BJ (cell line): Measurements from ENCODE around the gene PLCXD1. TPM values are rescaled to one million over a fixed set of nuclear protein-coding genes. Genes with fewer than 3 reads are reported as not detected.
A peak's percentile ranks its signal among the peaks of the same experiment; 100 is the strongest.
"Not testable (repeated sequence)": the region's sequence is repeated elsewhere in the genome, so short reads cannot be mapped to it uniquely, and the experiment has no call there.

Experiments used
- CTCF ChIA-PET: fragments of 350-600 bp; formaldehyde crosslinking; extraction: SDS; loops from one replicate; lab custom pipeline; 2021; ENCODE audit warnings: antibody characterized with exemption, inconsistent platforms; lab: Yijun Ruan, JAX
- POLR2A ChIA-PET: fragments of 300-600 bp; sonication (Branson Sonifier 250); formaldehyde crosslinking; extraction: SDS; loops from one replicate; lab custom pipeline; 2021; ENCODE audit warnings: antibody characterized with exemption; lab: Charles Lee
- DNase-seq: peaks from one replicate; pipeline ENCODE4 v3.0.0-alpha.2; 2011; ENCODE audit warnings: low read depth
- H3K27me3 ChIP-seq: 2 replicates; pipeline ENCODE4 v1.6.0; 2011; ENCODE audit warnings: low read length; ENCODE audit not compliant: control insufficient read depth, insufficient read depth
- H3K36me3 ChIP-seq: 2 replicates; pipeline ENCODE4 v1.5.1; 2011; ENCODE audit warnings: low read length; ENCODE audit not compliant: control insufficient read depth, insufficient read depth
- H3K4me3 ChIP-seq: 2 replicates; pipeline ENCODE4 v1.5.1; 2011; ENCODE audit warnings: low read depth, mild to moderate bottlenecking, control low read depth, low read length
- polyA plus RNA-seq: library from polyadenylated mRNA; depleted of rRNA; stranded (reverse); fragments of >200 nt; gene quantifications from 2 replicates; pipeline ENCODE4 v1.2.3, GENCODE V29; 2011
- TF ChIP-seq, protein P1 (sequence below): IDR thresholded peaks from 2 replicates; pipeline ENCODE4 v1.5.1; 2011; ENCODE audit warnings: low read depth, mild to moderate bottlenecking, control low read depth, inconsistent platforms, low read length, moderate library complexity; ENCODE audit not compliant: insufficient read depth

Gene PLCXD1
- polyA plus RNA-seq, 1 experiment = 6.4 TPM

DNA sequence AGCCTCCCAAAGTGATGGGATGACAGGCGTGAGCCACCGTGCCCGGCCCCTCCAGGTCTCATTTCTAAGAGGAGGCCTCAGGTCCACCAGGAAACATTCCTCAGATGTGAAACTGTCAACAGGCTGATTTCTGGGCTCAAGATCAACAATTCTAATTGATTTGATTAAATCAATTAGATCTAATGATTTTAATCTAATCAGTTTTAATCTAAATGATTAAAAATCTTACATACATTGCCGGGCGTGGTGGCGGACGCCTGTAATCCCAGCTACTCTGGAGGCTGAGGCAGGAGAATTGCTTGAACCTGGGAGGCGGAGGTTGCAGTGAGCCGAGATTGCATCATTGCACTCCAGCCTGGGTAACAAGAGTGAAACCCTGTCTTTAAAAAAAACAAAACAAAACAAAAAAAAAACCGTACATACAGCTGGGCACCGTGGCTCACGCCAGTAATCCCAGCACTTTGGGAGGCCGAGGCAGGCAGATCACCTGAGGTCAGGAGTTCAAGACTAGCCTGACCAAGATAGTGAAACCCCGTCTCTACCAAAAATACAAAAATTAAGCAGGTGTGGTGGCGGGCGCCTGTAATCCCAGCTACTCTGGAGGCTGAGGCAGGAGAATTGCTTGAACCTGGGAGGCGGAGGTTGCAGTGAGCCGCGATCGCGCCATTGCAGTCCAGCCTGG is 960 bp downstream of the PLCXD1 start:
- POLR2A ChIA-PET, CTCF ChIA-PET, DNase-seq, H3K27me3 ChIP-seq, H3K4me3 ChIP-seq, H3K36me3 ChIP-seq: not testable (repeated sequence)

DNA sequence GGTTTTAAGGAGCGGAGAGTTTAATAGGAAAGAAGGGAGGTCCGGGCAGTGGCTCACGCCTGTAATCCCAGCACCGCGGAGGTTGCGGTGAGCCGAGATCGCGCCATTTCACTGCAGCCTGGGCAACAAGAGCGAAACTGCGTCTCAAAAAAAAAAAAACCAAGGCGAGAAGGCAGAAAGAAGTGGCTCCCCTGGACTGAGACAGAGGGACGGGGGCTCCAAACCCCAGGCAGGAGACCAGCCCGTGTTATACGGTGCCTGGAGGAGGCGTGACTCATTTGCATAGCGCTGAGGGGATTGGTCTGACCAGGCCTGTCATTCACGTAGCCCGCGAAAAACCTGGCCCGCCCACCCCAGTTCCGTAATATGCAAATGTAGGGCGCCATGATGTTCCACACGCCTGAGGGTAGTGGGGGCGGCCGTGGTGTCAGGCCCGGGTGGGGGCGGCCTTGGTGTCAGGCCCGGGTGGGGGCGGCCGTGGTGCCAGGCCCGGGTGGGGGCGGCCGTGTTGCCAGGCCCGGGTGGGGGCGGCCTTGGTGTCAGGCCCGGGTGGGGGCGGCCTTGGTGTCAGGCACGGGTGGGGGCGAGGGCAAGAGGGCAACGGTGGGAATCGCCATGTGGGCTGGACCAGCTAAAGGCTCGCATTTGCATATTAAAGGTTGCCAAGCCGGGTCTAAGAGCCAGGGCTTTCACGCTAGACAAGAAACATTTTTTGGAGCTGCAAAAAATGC is 2.1 kb downstream of the PLCXD1 start:
- peaks cover 2% of the 10 kb centered on the region for H3K36me3 ChIP-seq
- POLR2A ChIA-PET = no interaction called here

GRCh38 chrX:285076-285677 is 4.0 kb downstream of the PLCXD1 start:
- CTCF ChIA-PET = no interaction called here
- no peaks in the 10 kb centered on the region for H3K27me3 ChIP-seq
- POLR2A ChIA-PET = no interaction called here

More for the DNA sequence above, 2.1 kb downstream of the PLCXD1 start:
- H3K27me3 ChIP-seq = no peaks in the 10 kb centered on the region
- CTCF ChIA-PET = no interaction called here
- TF ChIP-seq, protein P1, sequence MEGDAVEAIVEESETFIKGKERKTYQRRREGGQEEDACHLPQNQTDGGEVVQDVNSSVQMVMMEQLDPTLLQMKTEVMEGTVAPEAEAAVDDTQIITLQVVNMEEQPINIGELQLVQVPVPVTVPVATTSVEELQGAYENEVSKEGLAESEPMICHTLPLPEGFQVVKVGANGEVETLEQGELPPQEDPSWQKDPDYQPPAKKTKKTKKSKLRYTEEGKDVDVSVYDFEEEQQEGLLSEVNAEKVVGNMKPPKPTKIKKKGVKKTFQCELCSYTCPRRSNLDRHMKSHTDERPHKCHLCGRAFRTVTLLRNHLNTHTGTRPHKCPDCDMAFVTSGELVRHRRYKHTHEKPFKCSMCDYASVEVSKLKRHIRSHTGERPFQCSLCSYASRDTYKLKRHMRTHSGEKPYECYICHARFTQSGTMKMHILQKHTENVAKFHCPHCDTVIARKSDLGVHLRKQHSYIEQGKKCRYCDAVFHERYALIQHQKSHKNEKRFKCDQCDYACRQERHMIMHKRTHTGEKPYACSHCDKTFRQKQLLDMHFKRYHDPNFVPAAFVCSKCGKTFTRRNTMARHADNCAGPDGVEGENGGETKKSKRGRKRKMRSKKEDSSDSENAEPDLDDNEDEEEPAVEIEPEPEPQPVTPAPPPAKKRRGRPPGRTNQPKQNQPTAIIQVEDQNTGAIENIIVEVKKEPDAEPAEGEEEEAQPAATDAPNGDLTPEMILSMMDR = no peak
- DNase-seq = no peak
- H3K4me3 ChIP-seq = peak overlapping the region; percentile 64

DNA sequence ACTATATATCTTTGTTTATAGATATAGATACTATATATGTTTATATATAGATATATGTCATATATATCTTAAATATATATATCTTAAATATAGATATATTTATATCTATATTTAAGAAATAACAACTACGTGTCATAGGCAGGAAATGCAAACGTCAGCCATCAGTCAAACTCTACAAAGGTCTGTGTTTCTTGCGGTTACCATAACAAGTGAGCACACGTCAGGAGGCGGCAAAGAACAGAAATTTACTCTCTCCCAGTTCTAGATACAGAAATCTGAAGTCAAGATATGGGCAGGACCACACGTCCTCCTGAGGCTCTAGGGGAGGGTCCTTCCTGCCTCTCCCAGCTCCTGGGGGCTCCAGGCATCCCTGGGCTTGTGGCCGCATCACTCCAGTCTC is 6.5 kb downstream of the PLCXD1 start:
- no peak overlapping the region for H3K4me3 ChIP-seq
- no peaks in the 10 kb centered on the region for H3K27me3 ChIP-seq
- no peak for DNase-seq
- TF ChIP-seq, protein P1 = no peak
- H3K36me3 ChIP-seq = peaks cover 11% of the 10 kb centered on the region
- ChIA-PET CTCF (no interaction called here), POLR2A (no interaction called here)

More at GRCh38 chrX:285076-285677, 4.0 kb downstream of the PLCXD1 start:
- TF ChIP-seq, protein P1 = no peak
- H3K4me3 ChIP-seq = no peak overlapping the region
- peaks cover 4% of the 10 kb centered on the region for H3K36me3 ChIP-seq
- no peak for DNase-seq

- H3K36me3 ChIP-seq = peaks cover 11% of the 10 kb centered on the region
- no peaks in the 10 kb centered on the region for H3K27me3 ChIP-seq
- TF ChIP-seq, protein P1 = no peak
- no peak for DNase-seq
- CTCF ChIA-PET = no interaction called here
- POLR2A ChIA-PET = no interaction called here
- no peak overlapping the region for H3K4me3 ChIP-seq
Observed at GRCh38 chrX:288561-288991, 7.4 kb downstream of the PLCXD1 start.
